ENCODE data around the gene EGR1.
"Not testable (repeated sequence)": the region's sequence is repeated elsewhere in the genome, so short reads cannot be mapped to it uniquely, and the experiment has no call there.

EGR1 gene

DNA sequence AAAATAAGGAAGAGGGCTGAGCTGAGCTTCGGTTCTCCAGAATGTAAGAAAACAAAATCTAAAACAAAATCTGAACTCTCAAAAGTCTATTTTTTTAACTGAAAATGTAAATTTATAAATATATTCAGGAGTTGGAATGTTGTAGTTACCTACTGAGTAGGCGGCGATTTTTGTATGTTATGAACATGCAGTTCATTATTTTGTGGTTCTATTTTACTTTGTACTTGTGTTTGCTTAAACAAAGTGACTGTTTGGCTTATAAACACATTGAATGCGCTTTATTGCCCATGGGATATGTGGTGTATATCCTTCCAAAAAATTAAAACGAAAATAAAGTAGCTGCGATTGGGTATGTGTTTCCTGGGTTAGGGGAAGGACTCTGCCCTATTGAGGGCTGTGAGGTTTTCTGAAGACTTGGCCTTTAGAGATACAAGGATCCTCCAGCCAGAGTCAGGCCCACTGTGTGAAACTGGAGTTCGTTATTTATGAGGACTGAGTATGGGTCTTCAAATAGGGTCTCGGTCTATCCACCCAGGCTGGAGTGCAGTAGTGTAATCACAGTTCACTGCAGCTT lies 3.8 kb downstream of the EGR1 start:
- DNase-seq (ENCODE audit: low read depth in 2 of 3, low spot score in 1 of 3), result no peak

DNA sequence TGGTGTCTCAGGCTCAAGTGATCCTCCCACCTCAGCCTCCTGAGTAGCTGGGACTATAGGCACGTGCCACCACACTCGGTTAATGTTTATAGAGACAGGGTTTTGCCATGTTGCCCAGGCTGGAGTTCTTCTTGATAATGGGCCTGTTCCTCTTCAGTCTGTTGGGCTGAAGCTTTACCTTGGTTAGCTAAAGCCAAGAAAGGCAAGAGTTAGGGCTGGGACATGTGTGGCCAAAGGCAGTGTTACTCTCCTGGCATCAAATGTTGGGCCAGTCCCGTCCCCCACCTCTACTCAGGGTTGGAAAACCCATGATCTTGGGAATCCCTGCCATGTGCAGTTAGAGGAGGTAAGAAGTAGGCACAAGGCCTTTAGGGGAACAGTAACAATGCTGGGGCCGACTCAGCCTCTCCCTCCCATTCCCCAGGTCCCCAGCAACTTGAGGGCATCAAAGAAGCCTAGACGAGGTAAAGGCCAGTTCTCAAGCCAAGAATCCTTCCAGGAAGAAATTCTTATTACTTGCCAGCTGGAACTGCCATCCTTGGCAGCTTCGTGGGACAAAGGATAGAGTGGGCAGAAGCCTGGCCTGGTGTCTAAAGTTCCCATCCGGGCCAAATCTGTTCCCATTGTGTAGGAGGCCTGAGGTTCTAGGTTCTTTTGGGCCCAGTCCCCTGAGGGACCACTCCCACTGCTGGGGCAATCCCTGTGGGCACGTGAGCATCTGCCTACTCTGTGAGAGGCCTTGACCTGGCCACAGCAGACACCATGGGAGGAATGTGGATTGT lies 4.5 kb downstream of the EGR1 start:
- no peak for DNase-seq (ENCODE audit: low read depth in 2 of 3, low spot score in 1 of 3)

DNA sequence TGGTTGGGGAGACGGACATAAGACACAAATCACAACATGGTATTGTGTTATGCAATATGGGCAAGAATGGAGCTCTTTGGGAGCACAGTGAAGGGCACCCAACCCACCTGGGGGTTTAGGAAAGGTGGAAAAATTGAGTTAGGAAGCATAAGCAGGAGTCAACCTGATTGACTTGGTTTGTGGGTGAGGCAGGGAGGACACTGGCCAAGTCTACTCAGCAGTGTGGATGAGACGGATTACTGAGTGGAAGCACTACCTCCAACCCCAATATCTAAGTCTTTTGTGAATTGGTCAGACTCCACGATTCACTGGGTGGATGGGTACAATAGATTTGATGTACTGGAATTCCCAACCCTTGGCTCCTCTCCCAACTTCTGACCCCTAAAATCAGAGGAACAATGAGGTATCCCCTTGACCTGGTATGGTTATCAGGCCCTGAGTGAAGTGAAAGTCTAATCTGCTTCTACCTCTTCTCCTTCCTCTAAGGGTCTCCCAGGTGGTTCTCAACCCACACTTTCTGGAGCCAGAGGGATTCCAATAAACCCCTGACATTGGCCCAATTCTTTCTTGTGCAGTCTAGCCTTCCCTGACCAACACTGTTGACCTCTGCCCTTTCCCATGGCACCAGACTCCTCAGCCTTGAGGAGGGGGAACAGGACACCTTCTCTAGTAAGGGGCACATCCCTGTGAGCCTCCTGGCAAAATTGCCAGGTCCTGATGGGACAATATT lies 5.2 kb downstream of the EGR1 start:
- DNase-seq (ENCODE audit: low read depth in 2 of 3, low spot score in 1 of 3), result no peak

DNA sequence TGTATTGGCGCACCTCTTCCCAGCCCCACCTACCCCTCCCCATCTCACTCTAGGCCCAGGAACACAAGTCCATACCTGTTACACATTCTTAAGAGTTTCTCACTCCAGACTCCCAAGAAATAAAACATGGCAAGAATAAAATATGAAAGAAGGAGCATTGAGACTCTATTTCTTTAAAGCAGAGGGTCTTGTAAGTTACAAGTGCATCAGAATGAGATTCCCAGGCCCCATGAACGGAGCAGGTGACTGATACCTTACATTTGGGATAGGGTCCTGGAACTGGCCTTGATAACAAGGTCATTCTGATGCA lies 5.7 kb downstream of the EGR1 start:
- DNase-seq (ENCODE audit: low read depth in 2 of 3, low spot score in 1 of 3), result no peak

DNA sequence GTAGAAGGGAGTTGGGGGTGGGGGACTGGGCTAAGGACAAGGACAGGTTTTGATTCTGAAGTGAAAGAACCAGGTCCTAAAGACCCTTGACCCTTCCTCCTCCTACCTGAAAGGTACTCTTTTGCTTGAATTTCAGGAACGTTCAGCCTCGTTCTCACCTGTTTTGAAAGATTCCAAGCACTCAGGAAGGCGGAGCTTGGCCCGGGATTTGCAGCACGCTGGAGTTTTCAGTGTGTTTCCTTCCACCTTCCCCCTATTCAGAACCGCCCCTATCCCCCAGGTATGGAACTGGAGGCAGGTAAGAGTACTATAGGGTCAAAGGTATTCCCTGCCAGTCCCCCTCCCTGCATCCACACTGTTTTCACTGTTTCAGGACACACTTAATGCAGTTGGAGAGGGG lies 7.1 kb downstream of the EGR1 start:
- no peak for DNase-seq (ENCODE audit: low read depth in 2 of 3, low spot score in 1 of 3)

DNA sequence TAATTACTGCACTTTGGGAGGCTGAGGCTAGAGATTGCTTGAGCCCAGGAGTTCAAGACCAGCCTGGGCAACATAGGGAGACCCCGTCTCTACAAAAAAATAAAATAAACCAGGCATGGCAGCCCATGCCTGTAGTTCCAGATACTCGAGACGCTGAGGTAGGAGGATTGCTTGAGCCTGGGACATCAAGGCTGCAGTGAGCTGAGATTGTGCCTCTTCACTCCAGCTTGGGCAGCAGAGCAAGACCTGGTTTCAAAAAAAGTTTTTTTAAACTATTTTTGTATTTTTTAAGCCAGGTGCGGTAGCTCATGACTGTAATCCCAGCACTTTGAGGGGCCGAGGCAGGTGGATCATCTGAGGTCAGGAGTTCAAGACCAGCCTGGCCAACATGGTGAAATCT lies 7.9 kb downstream of the EGR1 start:
- not testable (repeated sequence) for DNase-seq (ENCODE audit: low read depth in 2 of 3, low spot score in 1 of 3)

DNA sequence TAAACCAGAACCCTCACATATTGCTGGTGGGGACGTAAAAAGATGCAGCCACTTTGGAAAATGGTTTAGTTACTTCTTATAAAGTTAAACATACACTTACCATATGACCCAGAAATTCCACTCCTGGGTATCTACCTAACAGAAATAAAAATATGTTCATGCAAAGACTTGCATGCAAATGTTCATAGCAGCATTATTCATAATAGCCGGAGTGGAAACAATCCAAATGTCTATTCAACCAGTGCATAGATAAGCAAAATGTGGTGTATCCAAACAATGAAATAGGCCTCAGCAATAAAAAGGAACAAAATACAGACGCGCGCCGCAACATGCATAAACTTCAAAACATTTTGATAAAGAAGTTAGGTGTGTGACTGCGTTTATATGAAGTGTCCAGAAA lies 11.6 kb downstream of the EGR1 start:
- no peak for DNase-seq (ENCODE audit: low read depth in 2 of 3, low spot score in 1 of 3)

DNA sequence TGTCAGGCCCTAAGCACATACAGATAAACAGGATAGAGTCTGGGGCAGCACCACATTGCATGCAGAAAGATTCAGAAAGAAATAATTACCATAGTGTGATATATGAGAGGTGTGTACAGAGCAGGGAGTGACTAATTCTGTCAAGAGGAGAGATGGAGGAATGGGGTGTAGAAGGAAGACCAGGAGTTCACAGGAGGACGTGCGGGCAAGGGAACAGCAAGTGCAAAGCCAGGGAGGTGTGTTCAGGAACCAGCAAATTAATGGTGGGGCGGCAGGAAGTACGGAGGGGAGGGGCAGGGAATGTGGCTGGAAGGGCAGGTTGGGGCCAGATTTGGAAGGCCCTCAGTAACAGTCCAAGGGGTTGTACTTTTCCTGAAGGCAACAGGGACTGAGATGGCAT lies 17.4 kb downstream of the EGR1 start:
- no peak for DNase-seq (ENCODE audit: low read depth in 2 of 3, low spot score in 1 of 3)

DNA sequence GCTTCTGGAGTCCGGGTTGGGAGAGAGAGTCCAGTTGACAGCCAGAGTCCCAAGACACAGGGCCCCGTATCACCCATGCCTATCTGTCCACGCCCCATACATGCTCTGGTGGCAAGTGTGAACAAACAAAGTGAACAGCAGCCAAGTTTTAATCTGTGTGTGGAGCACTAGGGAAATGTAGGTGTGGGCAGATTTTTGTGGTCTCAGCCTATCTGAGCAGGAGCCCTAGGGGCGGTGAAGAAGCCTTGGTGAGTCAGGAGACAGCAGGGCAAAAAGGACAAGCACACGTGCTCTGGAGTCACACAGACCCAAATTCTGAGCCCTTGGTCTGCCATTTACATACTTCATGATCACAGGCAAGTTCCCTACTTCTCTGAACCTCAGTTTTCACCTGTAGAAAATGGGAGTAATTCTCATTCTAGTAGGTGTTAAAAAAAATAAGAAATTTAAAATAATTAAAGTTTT lies 23.2 kb downstream of the EGR1 start:
- DNase-seq (ENCODE audit: low read depth in 2 of 3, low spot score in 1 of 3), result no peak

DNA sequence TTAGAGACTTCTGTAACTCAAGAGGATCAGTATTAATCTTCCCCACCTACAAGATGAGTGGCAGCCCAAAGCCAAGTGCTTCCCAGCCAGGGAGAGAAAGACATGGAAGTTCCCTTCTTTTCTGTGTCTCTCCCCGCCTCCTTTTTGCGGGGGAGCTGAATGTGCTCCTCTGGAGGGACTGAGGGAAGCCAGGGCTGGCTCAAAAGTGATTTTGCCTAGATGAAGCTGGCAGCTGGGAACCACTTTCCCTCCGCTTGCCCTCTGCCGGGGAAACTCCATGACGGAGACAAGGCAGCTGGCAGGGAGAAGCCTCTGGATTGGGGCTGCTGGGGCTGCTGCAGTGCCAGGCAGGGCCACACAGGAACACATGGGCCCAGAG lies 24.4 kb downstream of the EGR1 start:
- DNase-seq (ENCODE audit: low read depth in 2 of 3, low spot score in 1 of 3), result no peak

DNA sequence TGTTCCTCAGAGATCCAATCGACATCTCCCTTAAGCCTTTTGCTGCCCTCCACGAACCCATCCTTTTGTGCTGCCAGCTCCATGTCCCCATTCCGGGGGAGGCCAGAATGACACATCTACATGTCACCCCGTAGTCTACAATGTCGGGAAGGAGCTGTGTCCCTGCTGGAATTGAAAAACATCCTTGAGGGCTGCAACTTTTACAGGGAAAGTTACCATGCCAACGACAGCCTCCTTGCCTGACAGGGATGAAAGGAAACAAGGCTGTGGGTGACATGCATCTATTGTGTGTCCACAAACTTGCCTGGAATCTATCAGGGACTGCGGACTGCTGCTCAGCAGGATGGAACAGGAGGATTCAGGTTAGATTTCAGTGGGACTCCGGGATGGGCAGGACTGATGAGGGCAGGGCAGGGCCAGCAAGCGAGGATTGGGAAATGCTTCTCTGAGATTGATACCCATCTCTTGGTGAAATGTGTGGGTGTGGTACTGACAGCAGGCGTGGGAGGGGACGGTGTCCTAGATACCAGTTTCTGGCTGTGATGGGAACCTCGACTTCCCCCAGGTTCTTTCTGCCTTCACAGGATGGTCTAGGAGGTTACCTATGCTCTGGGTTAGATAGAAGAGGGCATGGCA lies 25.5 kb downstream of the EGR1 start:
- no peak for DNase-seq (ENCODE audit: low read depth in 2 of 3, low spot score in 1 of 3)

DNA sequence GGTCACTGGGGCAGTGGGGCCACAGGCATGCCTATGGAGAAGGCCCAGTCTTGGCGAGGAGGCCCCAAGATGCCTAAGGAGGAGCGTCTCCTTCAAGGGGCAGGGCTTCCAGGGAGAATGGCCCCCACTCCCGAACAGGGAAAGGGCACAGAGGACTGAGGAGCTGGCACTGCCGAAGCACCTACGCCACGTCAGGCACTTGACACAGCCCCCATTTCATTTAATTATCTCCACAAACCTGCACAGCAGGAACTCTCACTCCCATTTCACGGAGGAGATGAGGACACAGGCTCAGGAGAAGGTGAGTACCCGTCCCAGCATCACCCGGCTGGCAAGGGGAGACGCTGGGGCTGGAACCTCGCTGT lies 26.0 kb downstream of the EGR1 start:
- DNase-seq (ENCODE audit: low read depth in 2 of 3, low spot score in 1 of 3), result no peak

DNA sequence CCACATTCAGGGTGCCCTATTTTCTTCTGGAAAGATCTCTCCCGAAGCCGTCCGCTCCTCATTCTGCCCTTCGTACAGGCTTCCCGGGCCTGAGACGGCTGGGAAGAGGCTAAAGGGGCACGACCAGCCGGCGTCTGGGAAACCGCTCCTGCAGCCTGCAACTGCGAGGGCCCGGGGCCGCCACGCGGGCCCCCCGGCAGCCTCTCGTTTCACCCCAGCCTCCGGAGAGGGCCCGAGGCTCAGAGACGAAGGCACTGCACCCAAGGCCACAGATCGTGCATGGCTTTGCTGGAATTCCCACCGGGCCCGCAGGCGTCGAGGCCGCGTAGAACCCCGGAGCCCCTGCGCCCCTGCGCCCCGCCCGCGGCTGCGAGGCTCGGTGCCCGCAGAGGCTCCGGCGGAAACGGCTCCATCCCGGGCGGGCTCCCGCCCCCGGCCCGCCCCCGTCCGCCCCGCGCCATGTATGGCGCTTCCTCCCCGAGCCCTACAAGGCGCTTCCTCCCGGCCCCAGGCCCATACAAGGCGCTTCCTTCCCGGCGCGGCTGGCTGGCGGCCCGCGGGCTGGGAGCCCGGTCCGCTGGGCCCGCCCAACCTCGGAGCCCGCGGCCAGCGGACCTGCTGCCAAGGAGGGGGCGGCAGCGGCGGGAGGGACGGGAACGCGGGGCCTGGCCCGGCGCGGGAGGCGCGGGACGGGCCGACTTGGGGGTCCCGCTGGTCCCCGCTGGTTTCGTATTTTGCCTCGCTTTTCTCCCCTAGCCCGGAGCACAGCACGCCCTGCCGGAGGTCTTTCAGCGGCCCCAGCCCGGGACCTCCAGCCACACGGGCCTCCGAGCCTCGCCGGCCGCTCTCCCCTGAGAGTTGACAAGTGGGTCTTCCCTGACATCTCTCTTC lies 26.6 kb downstream of the EGR1 start:
- DNase-seq (ENCODE audit: low read depth in 2 of 3, low spot score in 1 of 3), result peak; percentile 63 to 82 (median 69)

DNA sequence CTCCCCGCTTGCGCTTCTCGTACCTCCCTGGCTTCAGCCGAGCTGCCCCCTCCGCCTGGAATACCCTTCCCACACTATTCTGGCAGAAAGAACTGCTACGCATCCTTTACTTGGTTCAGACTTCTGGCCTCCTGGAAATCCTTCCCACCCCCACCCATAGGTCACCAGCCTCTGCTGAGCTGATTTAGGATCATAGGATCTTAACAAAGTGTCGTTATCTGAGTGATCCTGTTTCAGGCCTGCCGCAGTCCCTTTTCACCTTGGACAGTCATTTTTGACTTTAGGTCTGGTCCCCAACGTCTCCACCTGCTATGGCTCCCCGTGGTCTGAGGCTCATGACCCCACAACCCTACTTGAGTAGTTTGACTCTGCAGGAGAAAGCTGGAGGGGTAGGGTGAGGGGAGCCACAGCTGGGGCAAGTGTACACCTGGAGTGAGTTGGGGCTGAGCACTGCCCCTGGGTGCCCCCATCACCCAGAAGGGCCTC lies 27.3 kb downstream of the EGR1 start:
- no peak for DNase-seq (ENCODE audit: low read depth in 2 of 3, low spot score in 1 of 3)

DNA sequence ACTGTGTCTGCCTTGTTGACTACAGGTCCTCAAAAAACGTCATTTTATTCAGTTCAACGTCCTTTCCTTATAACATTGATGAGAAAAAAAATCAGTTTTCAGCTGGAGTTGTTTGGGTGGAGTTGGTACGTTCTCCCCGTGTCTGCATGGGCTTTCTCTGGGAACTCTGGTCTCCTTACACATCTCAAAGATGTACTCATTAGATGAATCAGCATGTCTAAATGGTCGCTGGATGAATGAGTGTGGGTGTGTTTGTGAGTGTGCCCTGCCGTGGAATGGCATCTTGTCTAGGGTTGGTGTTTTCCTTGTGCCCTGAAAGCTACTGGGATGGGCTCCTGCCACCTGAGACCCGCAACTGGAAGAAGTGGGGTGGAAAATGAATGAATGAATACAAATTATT lies 30.1 kb downstream of the EGR1 start:
- no peak for DNase-seq (ENCODE audit: low read depth in 2 of 3, low spot score in 1 of 3)

DNA sequence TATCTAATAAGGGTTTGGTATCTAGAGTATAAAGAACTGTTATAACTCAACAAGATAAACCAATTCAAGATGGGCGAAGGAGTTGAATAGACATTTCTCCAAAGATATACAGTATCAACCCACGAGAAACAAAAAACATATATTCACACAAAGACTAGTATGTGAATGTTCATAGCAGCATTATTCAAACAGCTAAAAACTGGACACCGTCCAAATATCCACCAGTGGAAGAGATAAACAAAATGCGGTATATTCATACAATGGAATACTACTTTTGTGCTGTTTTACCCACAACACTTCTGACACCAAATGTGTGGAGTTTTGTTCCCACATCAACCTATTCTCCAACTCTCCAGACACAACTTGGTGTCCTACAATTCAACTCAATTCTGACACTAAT lies 33.1 kb downstream of the EGR1 start:
- DNase-seq (ENCODE audit: low read depth in 2 of 3, low spot score in 1 of 3), result no peak

DNA sequence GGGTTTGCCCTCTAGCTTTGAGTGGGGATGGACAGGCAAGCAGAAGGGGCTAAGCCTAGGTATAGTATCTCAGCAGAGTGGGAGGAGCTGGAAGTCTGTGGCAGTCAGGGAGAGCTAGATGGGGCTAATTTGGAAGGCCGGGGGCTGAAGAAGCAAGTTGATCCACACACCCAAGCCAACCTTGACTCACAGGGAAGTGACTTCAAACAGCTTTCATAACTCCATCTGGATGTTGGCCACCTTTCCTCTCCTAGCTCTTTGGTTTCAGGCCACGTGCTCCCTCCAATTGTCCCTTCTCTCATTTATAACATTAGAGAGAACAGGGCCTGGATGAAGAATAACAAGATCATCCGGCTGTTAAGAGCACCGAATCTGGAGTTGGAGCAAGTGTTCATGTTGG lies 36.8 kb downstream of the EGR1 start:
- DNase-seq (ENCODE audit: low read depth in 2 of 3, low spot score in 1 of 3), result no peak

DNA sequence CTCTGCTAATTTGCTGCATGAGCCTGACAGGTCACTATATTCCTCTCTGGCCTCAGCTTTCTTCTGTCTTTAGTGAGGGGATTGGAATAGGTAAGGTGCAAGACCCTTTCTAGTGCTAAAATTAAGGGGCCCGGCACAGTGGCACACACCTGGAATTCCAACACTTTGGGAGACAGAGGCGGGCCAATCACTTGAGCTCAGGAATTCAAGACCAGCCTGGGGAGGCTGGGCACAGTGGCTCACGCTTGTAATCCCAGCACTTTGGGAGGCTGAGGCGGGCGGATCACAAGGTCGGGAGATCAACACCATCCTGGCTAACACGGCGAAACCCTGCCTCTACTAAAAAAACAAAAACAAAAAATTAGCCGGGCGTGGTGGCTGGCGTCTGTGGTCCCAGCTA lies 37.2 kb downstream of the EGR1 start:
- no peak for DNase-seq (ENCODE audit: low read depth in 2 of 3, low spot score in 1 of 3)

DNA sequence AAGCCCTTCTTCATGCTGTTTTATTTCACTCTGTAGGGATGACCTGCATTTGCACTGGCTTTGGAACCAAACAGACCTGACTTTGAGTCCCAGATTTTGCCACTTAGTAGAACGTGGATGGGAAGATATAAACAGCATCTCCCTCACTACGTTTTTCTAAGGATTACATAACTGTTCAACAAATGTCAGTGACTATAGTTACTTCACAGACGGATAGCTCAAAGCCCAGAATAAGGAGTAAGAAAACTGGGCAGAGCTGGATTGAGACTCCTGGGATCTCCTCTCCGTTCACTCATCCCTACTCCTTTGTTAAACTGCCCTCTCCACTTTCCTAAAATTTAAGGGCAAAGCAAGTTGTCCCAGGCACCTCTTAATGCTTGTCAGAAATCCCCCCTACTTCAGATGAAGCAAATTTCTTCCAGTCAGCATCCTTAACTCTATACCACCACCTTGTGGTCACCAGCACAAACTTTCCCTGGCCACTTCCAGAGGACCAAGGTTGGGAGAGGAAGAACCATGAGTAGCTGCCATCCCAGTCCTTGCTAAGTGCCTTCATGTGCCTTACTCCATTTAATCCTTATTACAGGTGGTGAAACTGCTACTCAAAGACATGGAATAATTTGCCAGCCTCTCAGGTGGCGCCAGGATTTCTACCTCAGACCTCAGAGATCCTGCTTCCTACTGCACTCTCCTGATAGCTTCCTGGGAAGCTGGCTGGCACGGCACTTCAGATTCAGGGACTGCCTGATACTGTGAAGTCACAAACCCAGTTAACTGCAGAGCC lies 38.4 kb downstream of the EGR1 start:
- peak in 2 of 3 donors; percentile 10 to 24 for DNase-seq (ENCODE audit: low read depth in 2 of 3, low spot score in 1 of 3)

DNA sequence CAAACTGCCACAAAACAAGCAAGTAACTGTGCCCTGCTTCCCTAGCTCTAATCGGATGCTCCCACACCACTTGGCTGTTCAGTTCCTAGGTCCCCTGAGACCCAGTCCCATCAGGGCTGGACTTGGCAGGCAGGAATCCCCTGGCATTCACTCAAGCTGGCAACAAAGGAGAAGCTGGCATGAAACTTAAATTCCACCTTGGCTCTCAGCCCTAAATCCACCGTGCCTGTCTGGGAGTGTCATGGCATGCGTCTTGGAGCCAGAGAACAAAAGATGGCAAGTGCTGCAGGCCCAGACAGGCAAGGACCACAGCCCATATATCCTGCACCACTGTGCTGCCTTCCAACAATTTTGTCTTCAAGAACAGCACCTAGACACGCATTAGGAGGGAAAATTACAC lies 39.5 kb downstream of the EGR1 start:
- DNase-seq (ENCODE audit: low read depth in 2 of 3, low spot score in 1 of 3), result no peak
